GM19468 (cell line): Measurements from ENCODE around the gene SNED1.
A peak's percentile ranks its signal among the peaks of the same experiment; 100 is the strongest.
"Not testable (repeated sequence)": the region's sequence is repeated elsewhere in the genome, so short reads cannot be mapped to it uniquely, and the experiment has no call there.

ENCODE experiments used
- ATAC-seq: cut with Tn5 transposase; IDR thresholded peaks from one replicate; pipeline ENCODE4 v1.9.1; 2021; ENCODE audit warnings: mild to moderate bottlenecking, moderate library complexity, moderate number of reproducible peaks; ENCODE audit not compliant: unreplicated experiment; ENCODE audit errors: extremely low read depth

Gene SNED1

GRCh38 chr2:241095594-241096290 is 97.3 kb downstream of the SNED1 start:
- ATAC-seq, result no peak

- peak; percentile 30 for ATAC-seq
These were observed 98.6 kb downstream of the SNED1 start for GRCh38 chr2:241096979-241097378.

GRCh38 chr2:241099246-241099645 is 100.8 kb downstream of the SNED1 start:
- no peak for ATAC-seq

GRCh38 chr2:241102239-241102803 is 103.9 kb downstream of the SNED1 start, which contains the start of gene MTERF4:
Gene MTERF4, minus strand, starts transcription at chr2:241102287. Its CDS starts 14 bp downstream, at chr2:241102273.
- ATAC-seq, result peak; percentile 87

GRCh38 chr2:241103176-241103595 is 104.8 kb downstream of the SNED1 start:
- ATAC-seq, result no peak

- ATAC-seq, result not testable (repeated sequence)
These were observed 106.2 kb downstream of the SNED1 start for GRCh38 chr2:241104611-241105010.

- no peak for ATAC-seq
These were observed 107.2 kb downstream of the SNED1 start for GRCh38 chr2:241105641-241106040.

GRCh38 chr2:241107031-241107783 is 108.8 kb downstream of the SNED1 start:
- ATAC-seq, result no peak

GRCh38 chr2:241108271-241109209 is 110.1 kb downstream of the SNED1 start:
- no peak for ATAC-seq

- no peak for ATAC-seq
These were observed 111.0 kb downstream of the SNED1 start for GRCh38 chr2:241109210-241110088.

- ATAC-seq, result no peak
These were observed 111.7 kb downstream of the SNED1 start for GRCh38 chr2:241110089-241110606.

- ATAC-seq, result no peak
These were observed 112.4 kb downstream of the SNED1 start for GRCh38 chr2:241110607-241111439.

GRCh38 chr2:241111440-241111805 is 113.0 kb downstream of the SNED1 start:
- no peak for ATAC-seq

GRCh38 chr2:241112046-241112445 is 113.6 kb downstream of the SNED1 start:
- ATAC-seq, result no peak

- ATAC-seq, result no peak
These were observed 114.2 kb downstream of the SNED1 start for GRCh38 chr2:241112592-241112991.

- ATAC-seq, result no peak
These were observed 116.4 kb downstream of the SNED1 start for GRCh38 chr2:241114836-241115235.

GRCh38 chr2:241115361-241115760 is 116.9 kb downstream of the SNED1 start:
- ATAC-seq, result no peak
